OCI-M2 (cell line): ENCODE results near the gene CAPN14.

Experiments used
- DNase-seq: peaks from one replicate; lab custom pipeline; 2025; ENCODE audit not compliant: unreplicated experiment; lab: John Stamatoyannopoulos, UW

The CAPN14 gene, protein sequence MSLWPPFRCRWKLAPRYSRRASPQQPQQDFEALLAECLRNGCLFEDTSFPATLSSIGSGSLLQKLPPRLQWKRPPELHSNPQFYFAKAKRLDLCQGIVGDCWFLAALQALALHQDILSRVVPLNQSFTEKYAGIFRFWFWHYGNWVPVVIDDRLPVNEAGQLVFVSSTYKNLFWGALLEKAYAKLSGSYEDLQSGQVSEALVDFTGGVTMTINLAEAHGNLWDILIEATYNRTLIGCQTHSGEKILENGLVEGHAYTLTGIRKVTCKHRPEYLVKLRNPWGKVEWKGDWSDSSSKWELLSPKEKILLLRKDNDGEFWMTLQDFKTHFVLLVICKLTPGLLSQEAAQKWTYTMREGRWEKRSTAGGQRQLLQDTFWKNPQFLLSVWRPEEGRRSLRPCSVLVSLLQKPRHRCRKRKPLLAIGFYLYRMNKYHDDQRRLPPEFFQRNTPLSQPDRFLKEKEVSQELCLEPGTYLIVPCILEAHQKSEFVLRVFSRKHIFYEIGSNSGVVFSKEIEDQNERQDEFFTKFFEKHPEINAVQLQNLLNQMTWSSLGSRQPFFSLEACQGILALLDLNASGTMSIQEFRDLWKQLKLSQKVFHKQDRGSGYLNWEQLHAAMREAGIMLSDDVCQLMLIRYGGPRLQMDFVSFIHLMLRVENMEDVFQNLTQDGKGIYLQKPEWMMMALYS

DNA sequence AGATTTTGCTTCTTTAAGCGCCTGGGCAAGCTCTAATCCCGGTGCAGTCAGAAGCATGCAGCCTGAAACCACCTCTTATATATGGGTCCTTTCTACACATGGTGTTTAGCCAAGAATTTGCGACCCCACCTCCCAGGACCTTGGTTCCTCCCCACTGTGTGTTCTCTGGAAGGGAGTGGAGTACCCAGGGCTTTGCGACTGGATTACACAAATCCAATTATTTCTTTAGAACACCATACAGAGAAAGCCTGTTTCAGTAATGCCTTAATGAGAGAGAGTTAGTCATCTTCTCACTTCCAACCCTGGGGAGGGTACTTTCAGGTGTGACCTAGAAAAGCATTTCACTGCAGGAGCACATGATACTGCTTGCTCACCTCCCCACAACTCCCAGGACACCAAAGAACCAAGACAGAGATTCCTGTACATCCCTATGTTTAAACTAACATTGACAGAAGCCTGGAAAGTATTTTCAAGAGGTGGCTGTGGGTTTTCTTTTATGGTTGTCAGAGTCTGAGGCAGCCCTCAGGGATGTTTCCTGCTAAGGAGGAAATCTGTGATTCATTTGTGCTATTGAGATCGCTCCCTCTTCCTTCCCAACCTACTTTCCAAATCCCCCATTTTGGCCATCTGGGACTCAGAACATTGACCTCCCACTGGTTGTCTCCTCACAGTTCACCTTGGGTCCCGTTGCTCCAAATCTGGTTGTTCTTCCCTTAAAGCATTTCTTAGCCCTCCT is at the start of gene CAPN14:
TSS of gene CAPN14 (minus strand) at position 51 of the 736 bp plus-strand sequence. CDS start 12,068 bp downstream, outside the sequence.
- no peak for DNase-seq

- no peak for DNase-seq
Measured at GRCh38 chr2:31266804-31267203, 49.5 kb upstream of the CAPN14 start.

GRCh38 chr2:31265234-31265633 is 47.9 kb upstream of the CAPN14 start:
- no peak for DNase-seq

GRCh38 chr2:31263636-31264190 is 46.4 kb upstream of the CAPN14 start:
- no peak for DNase-seq

DNA sequence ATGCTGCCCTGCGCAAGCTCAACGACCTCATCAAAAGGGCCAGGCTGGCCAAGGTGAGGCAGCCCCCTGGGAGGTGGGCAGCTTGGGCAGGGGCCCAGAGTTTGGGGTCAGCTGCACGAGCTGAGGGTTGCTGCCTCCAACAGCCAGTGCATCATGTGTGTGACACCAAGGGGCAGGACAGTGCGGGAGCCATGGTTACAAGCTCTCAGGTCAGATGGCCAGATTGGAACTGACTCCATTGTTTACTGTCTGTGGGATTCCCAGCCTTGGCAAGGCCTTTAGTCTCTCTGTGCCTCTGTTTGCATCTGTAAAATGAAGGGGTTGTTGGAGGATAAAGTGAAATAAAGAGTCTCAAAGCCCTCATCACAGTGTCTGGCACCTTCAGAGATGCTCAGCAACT is 43.6 kb upstream of the CAPN14 start:
- no peak for DNase-seq

- no peak for DNase-seq
Measured at GRCh38 chr2:31259075-31259474, 41.8 kb upstream of the CAPN14 start.

- DNase-seq = no peak
Measured at GRCh38 chr2:31258351-31258750, 41.0 kb upstream of the CAPN14 start.

- DNase-seq = no peak
Measured at GRCh38 chr2:31256611-31257382, 39.5 kb upstream of the CAPN14 start.

DNA sequence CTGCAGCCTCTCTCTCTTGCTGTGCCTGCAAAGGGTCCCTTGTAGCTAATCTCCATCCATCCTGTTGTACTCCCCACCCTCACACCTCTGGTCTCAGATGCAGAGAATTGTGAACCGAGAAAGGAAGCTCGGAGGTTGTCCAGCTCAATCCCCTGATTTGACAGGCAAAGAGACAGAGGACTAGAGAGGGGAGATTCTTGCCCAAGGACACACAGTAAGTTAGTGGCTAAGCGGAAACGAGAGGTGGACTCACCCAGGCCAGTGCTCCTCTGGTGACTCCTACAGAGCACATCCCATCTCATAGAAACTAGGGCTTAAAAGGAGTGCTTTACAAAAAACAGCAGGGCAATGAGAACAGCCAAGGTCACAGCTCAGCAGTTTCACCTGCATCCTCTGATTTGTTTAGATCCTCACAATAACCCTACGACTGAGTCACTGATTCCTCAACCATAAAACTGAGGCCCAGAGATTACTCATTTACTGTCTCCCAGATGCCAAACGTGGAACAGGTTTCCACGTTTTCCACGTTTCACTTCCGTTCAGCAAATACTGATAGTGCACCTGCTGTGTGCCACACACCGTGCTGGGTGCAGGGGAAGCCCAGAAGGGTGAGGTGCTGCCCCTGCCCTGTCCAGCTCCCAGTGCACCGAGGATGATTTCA is 38.7 kb upstream of the CAPN14 start:
- DNase-seq = no peak

GRCh38 chr2:31254237-31255203 is 37.2 kb upstream of the CAPN14 start:
- no peak for DNase-seq

- DNase-seq = no peak
Measured at GRCh38 chr2:31253356-31254131, 36.2 kb upstream of the CAPN14 start.

GRCh38 chr2:31251851-31252250 is 34.5 kb upstream of the CAPN14 start:
- DNase-seq = no peak

- no peak for DNase-seq
Measured at GRCh38 chr2:31251018-31251417, 33.7 kb upstream of the CAPN14 start.

- no peak for DNase-seq
Measured at GRCh38 chr2:31249009-31249690, 31.8 kb upstream of the CAPN14 start.

DNA sequence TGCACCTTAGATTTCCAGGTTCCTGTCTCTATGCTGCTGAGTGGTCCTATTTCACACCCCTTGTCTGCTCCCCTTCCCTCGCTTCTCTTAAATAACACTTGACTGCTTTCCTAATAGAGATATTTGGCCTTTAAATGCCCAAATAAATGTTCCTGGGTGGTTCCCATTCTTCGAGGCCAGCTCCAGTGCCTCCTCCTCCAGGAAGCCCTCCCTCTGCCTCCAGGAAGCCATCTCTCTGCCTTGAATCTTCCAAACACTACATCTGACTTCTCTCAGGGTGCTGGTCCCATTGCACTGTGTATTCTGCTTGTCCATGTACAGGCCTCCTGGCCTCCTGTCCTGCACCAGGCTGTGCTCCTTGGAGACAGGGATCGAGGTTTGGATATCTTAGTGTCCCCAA is 30.8 kb upstream of the CAPN14 start:
- DNase-seq = no peak

DNA sequence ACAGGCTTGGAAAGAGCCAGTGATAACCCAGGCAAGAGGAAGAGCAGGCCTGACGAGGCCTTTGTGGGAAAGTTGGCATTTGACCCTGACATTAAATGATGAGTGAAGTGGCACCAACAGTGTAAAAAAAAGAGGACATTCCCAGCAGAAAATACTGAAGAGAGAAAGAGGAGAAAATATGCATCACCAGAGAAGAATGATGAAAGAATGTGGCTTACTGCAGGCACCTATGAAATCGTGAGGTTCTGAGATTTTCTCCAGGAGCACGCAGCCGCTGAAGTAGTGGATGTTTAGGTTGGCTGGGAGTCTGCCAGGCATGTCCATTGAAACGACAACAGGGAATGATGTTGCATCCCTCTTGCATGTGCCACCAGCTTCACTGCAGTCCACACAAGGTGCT is 30.4 kb upstream of the CAPN14 start:
- no peak for DNase-seq

DNA sequence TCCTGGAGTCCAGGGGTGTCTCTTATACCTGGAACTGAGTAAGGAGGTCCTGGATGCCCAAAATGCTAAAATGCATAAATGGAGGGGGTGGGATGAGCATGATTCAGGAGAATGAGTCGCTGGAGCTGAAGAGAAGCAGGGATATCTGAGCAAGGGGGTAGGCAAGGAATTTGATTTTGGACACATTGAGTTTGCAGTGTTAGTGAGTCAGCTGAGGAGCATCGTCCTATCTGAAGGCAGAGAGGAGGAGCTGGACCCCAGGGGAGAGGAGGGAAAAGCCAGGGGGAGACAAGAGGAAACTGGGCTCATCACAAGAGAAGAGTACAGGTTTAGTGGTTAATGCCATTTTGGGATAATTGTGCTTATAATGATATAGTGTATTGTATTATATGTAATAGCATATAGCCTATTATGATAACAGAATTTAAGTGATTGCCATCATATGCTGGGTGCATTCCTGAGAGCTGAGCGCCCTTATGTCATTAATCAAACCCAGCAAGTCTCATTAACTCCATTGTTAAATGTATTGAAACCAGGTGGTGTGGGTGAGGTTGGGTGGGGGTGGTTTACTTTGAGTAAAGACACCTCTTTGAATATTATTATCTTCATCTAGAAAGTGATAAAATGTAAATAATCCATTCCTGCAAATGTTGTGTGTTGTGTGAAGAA is 29.0 kb upstream of the CAPN14 start:
- no peak for DNase-seq
